K562 (cell line): Measurements from ENCODE around the gene FOXK2. TPM values are rescaled to one million over a fixed set of nuclear protein-coding genes. Genes with fewer than 3 reads are reported as not detected.

ENCODE experiments used
- ATAC-seq: fragments of 200-7000 bp; cut with Tn5 transposase; 3 replicates; pipeline ENCODE4 v1.9.1; 2020; ENCODE audit warnings: moderate library complexity
- BruUV-seq: library from RNA; stranded (reverse); fragments of 400-500 nt; replicated peaks from 2 replicates; lab custom pipeline; 2021; lab: Mats Ljungman, UMichigan
- CTCF ChIA-PET: fragments of 300-600 bp; formaldehyde crosslinking; extraction: SDS; loops from one replicate; lab custom pipeline; 2021; ENCODE audit warnings: low intra/inter-chr PET ratio; lab: Yijun Ruan, JAX
- POLR2A ChIA-PET: fragments of 300-600, 350-650 bp; sonication (Branson Sonifier 250); formaldehyde crosslinking; extraction: SDS; loops from one replicate; lab custom pipeline; 2021; ENCODE audit warnings: antibody characterized with exemption, inconsistent platforms; lab: Yijun Ruan, JAX
- DNase-seq, 4 experiments: peaks; one replicate each; pipeline versions ENCODE4 v3.0.0 to v3.0.0-alpha.2; 2011 to 2018; ENCODE audit warnings: low spot score in 3 of 4, mixed read lengths in 3 of 4; ENCODE audit errors: extremely low read depth in 1 of 4
- FAIRE-seq: peaks from 2 replicates; lab custom pipeline; 2011; peaks lifted over from hg19 to GRCh38; lab: Jason Lieb, UNC
- H2AFZ ChIP-seq: 2 replicates; pipeline ENCODE4 v1.6.0; 2011; ENCODE audit warnings: low read depth, low read length, control low read depth, inconsistent platforms
- H3K27ac ChIP-seq: fragments of 200-600 bp; 3 replicates; pipeline ENCODE4 v1.8.0; 2011; ENCODE audit warnings: low read depth, mild to moderate bottlenecking, control low read depth, inconsistent platforms, low read length, moderate library complexity, mixed read lengths; ENCODE audit errors: extremely low read depth
- H3K27me3 ChIP-seq, 2 experiments: fragments of 300-600 bp in 1 of 2; 2 replicates in 1 of 2; 3 replicates in 1 of 2; pipeline versions ENCODE4 v1.6.0 to v1.8.0; 2011; ENCODE audit warnings: inconsistent platforms in 2 of 2, low read length in 2 of 2, mild to moderate bottlenecking in 1 of 2, mixed read lengths in 1 of 2, moderate library complexity in 1 of 2; ENCODE audit not compliant: control insufficient read depth in 2 of 2, insufficient read depth in 2 of 2
- H3K36me3 ChIP-seq: fragments of 300-600 bp; 3 replicates; pipeline ENCODE4 v1.8.0; 2011; ENCODE audit warnings: mild to moderate bottlenecking, low read length, inconsistent platforms; ENCODE audit not compliant: control insufficient read depth, insufficient read depth
- H3K4me1 ChIP-seq, 2 experiments: fragments of 200-600 bp in 1 of 2; replicated peaks in 1 of 2; 2 replicates in 1 of 2; 3 replicates in 1 of 2; pipeline versions ENCODE4 v1.5.1 to v1.8.0; 2011; ENCODE audit warnings: inconsistent platforms in 2 of 2, low read length in 2 of 2, mild to moderate bottlenecking in 1 of 2, mixed read lengths in 1 of 2, moderate library complexity in 1 of 2; ENCODE audit not compliant: control insufficient read depth in 2 of 2, insufficient read depth in 2 of 2
- H3K4me2 ChIP-seq: 2 replicates; pipeline ENCODE4 v1.6.1; 2011; ENCODE audit warnings: low read length, control low read depth, inconsistent platforms, mixed read lengths; ENCODE audit not compliant: insufficient read depth
- H3K4me3 ChIP-seq: fragments of 200-600 bp; sonication (generic), shearing (Covaris generic); 2 replicates; pipeline ENCODE4 v1.5.1; 2016; ENCODE audit warnings: control low read depth, inconsistent platforms
- H3K79me2 ChIP-seq: fragments of 200-600 bp; 3 replicates; pipeline ENCODE4 v1.8.0; 2011; ENCODE audit warnings: low read length, inconsistent platforms; ENCODE audit not compliant: control insufficient read depth, insufficient read depth
- H3K9ac ChIP-seq, 2 experiments: 2 replicates each; pipeline versions ENCODE4 v1.6.0 to v1.6.1; 2011; ENCODE audit warnings: low read depth in 2 of 2, low read length in 2 of 2, control low read depth in 1 of 2, inconsistent platforms in 1 of 2, mild to moderate bottlenecking in 1 of 2, mixed read lengths in 1 of 2; ENCODE audit not compliant: insufficient read depth in 1 of 2
- H3K9me1 ChIP-seq: one replicate; pipeline ENCODE4 v1.6.0; 2011; ENCODE audit warnings: inconsistent platforms, mild to moderate bottlenecking, low read length, moderate library complexity; ENCODE audit not compliant: control insufficient read depth, insufficient read depth
- H3K9me3 ChIP-seq: replicated peaks from 2 replicates; pipeline ENCODE4 v1.5.1; 2011; ENCODE audit warnings: low read depth, low read length, inconsistent platforms; ENCODE audit not compliant: control insufficient read depth, insufficient read depth
- H4K20me1 ChIP-seq: replicated peaks from 2 replicates; pipeline ENCODE4 v1.6.1; 2011; ENCODE audit warnings: low read length, inconsistent platforms, mixed read lengths; ENCODE audit not compliant: control insufficient read depth, insufficient read depth
- ETV5 ChIP-seq: sonication (generic); formaldehyde crosslinking; IDR thresholded peaks from 2 replicates; pipeline ENCODE4 v1.4.0; 2020; ENCODE audit warnings: low read depth, mild to moderate bottlenecking, missing genetic modification reagents
- HDAC1 ChIP-seq, 2 experiments: fragments of 450-650 bp; IDR thresholded peaks; 2 replicates each; pipeline ENCODE4 v1.6.1; 2016 to 2017; ENCODE audit warnings: inconsistent platforms in 1 of 2, mild to moderate bottlenecking in 1 of 2, moderate library complexity in 1 of 2
- HOXB6 ChIP-seq: fragments of 250-450 bp; sonication (Bioruptor Pico); IDR thresholded peaks from 2 replicates; pipeline ENCODE4 v1.5.1; 2022; ENCODE audit warnings: mild to moderate bottlenecking, borderline replicate concordance
- NCOA2 ChIP-seq, 2 experiments: fragments of 450-650 bp; IDR thresholded peaks; 2 replicates each; pipeline ENCODE4 v1.6.1; 2018; ENCODE audit warnings: mild to moderate bottlenecking in 2 of 2, moderate library complexity in 1 of 2; ENCODE audit not compliant: partially characterized antibody in 2 of 2
- RFX1 ChIP-seq: fragments of 450-650 bp; IDR thresholded peaks from 2 replicates; pipeline ENCODE4 v1.6.1; 2016; ENCODE audit warnings: mild to moderate bottlenecking, moderate library complexity
- TAF9B ChIP-seq: fragments of 450-650 bp; IDR thresholded peaks from 2 replicates; pipeline ENCODE4 v1.6.1; 2018; ENCODE audit warnings: mild to moderate bottlenecking; ENCODE audit not compliant: partially characterized antibody
- ZC3H4 ChIP-seq: sonication (generic); formaldehyde crosslinking; IDR thresholded peaks from 2 replicates; pipeline ENCODE4 v1.9.0; 2021; ENCODE audit warnings: missing genetic modification reagents, borderline replicate concordance
- ZNF282 ChIP-seq: sonication (generic); formaldehyde crosslinking; IDR thresholded peaks from 2 replicates; pipeline ENCODE4 v1.8.1; 2023; ENCODE audit warnings: missing genetic modification reagents
- WGBS: fragments of 100-300 bp; shearing (Covaris generic); methylation state at CpG from one replicate; pipeline ENCODE4 v1.1.6; 2016; ENCODE audit warnings: low coverage, mixed read lengths; ENCODE audit not compliant: insufficient coverage; ENCODE audit errors: missing lambda C conversion rate; 5-methylcytosine and 5-hydroxymethylcytosine counted together
- in situ Hi-C: fragments of 300-500 bp; cut with MboI; formaldehyde crosslinking; loops from 4 replicates; pipeline ENCODE4 v1.15.0; 2018; ENCODE audit warnings: inconsistent platforms, mixed read lengths
- intact Hi-C: fragments of 100-400 bp; cut with micrococcal nuclease; formaldehyde crosslinking; loops from 2 replicates; pipeline ENCODE4 v1.14.2; 2022
- polyA plus RNA-seq, 8 experiments: library from polyadenylated mRNA; depleted of rRNA in 4 of 8; stranded (reverse) in 5 of 8; unstranded in 3 of 8; fragments of >200 nt; fragmentation: Nextera tagmentation in 2 of 8; fragmentation: Illumina TruSeq in 1 of 8; extraction: Ambion mirVana in 2 of 8; extraction: Trizol in 1 of 8; gene quantifications; 2 replicates each; pipeline versions ENCODE4 v1.2.1 to v1.2.3, GENCODE V29; 2011 to 2014; ENCODE audit warnings: inconsistent platforms in 1 of 8, missing spikeins in 1 of 8
- total RNA-seq, 7 experiments: library from RNA; depleted of rRNA in 6 of 7; stranded (reverse); fragments of >200 nt in 6 of 7; fragmentation: Illumina TruSeq in 2 of 7; extraction: Trizol in 2 of 7; gene quantifications; 2 replicates each; pipeline versions ENCODE4 v1.2.1 to v1.2.3, GENCODE V29; 2011 to 2021; ENCODE audit warnings: low replicate concordance in 1 of 7
- TF ChIP-seq, protein P1 (sequence below), 2 experiments: fragments of 450-650 bp in 1 of 2; sonication (generic) in 1 of 2; formaldehyde crosslinking in 1 of 2; IDR thresholded peaks in 1 of 2; conservative IDR thresholded peaks in 1 of 2; 2 replicates each; pipeline versions ENCODE4 v1.6.1 to v1.8.1; 2016 to 2023; ENCODE audit warnings: mild to moderate bottlenecking in 2 of 2, moderate library complexity in 2 of 2, inconsistent platforms in 1 of 2, missing genetic modification reagents in 1 of 2

Gene FOXK2
- total and polyA plus RNA-seq, 9 of the 15 experiments (the other 6 are each of a cell fraction or from before 2014, with no cell fraction given), result 3.0 to 86.0 (median 44.1) TPM

DNA sequence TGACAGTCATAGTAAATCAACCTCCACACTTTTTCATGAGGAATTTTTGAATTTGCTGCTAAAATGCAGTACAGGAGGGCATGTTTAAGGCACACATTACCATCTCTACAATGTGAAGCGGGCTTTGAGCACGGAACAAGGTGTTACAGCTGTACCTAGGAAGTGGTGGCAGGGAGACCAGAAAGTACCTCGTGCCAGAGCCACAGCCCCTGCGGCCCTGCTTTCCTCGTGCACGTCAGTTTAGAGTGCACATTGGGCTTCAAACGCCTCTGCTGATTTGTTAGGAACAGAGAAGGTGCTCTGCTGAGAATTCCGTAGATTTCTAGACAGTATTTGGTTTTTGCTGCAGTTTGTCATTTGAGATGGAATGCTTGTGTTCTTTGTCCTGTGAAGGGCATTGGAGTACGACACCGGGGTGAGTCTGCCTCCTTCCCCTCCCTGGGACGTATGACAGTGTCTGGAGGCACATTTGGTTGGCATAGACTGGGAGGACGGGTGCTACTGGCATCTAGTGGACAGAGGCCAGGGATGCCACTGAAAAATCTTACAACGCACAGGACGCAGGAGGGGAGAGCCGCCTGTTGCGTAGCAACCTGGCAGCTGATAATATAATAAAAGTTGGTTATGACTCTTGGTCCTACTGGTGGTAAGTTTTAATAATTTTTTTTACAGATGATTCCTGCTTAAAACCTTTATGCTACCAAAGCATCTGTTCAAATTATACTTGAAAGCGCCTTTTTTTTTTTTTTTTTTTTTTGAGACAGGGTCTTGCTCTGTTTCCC lies 9.1 kb downstream of the FOXK2 start:
- DNase-seq (no peak), FAIRE-seq (no peak), ATAC-seq (no peak)
- no peak overlapping the region for H3K27ac ChIP-seq
- peaks cover 100% of the 10 kb centered on the region for H3K79me2 ChIP-seq
- no peaks in the 10 kb centered on the region for H3K27me3 ChIP-seq
- H4K20me1 ChIP-seq, result peaks cover 65% of the 10 kb centered on the region
- CTCF ChIA-PET, result no interaction called here
- peaks cover 43% of the 10 kb centered on the region for H3K36me3 ChIP-seq
- TF ChIP-seq RFX1 (peak; percentile 61), TAF9B (no peak)
- H3K4me2 ChIP-seq, result no peak overlapping the region
- H2AFZ ChIP-seq, result no peak overlapping the region
- intact Hi-C loops (no loop called here), in situ Hi-C loops (no loop called here)
- BruUV-seq, result no TSS peak
- H3K9me3 ChIP-seq, result no peaks in the 10 kb centered on the region
- POLR2A ChIA-PET, result interaction anchor here (0.6 to 3.6 kb wide), 4 partner anchors 9 to 814 kb away, joined by 3 to 18 read pairs (median 4); partner anchors contain the start of gene FOXK2
- peak overlapping the region in 1 of 2 experiments; percentile 53; a peak in 1 of 4 replicates for H3K9ac ChIP-seq
- no peak overlapping the region for H3K4me3 ChIP-seq
- H3K9me1 ChIP-seq, result peaks cover 6% of the 10 kb centered on the region
- 72% methylated on average over 15 of the region's 17 CpGs for WGBS
- peaks cover 31 to 42% of the 10 kb centered on the region in 2 experiments for H3K4me1 ChIP-seq

DNA sequence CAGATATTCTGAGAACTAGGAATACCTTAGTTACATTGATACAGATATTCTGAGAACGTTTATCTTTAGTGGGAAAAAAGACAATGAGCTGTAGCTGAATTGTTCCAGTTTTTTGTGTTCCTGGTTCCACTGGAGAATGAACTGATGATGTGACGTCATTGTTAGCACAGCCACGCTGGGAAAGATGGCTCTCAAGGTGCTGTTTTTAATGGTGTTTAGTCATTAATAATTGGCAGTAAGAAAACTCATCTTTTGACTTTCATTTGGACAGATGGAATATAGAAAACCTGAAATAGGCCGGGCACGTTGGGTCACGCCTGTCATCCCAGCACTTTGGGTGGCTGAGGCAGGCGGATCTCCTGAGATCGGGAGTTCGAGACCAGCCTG lies 10.4 kb downstream of the FOXK2 start:
- peaks cover 28 to 42% of the 10 kb centered on the region in 2 experiments for H3K4me1 ChIP-seq
- no peak for DNase-seq
- no TSS peak for BruUV-seq
- H3K79me2 ChIP-seq, result peaks cover 100% of the 10 kb centered on the region
- H3K9me1 ChIP-seq, result peaks cover 9% of the 10 kb centered on the region
- TF ChIP-seq ZC3H4 (CRISPR knock-in tag), result no peak
- TF ChIP-seq ETV5 (CRISPR knock-in tag), result no peak
- TF ChIP-seq, protein P1, sequence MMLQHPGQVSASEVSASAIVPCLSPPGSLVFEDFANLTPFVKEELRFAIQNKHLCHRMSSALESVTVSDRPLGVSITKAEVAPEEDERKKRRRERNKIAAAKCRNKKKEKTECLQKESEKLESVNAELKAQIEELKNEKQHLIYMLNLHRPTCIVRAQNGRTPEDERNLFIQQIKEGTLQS (IDR thresholded peaks at IDR 0.05), result 0 out of 2 replicates have a peak, but pooled peaks have one; percentile 13
- TF ChIP-seq, protein P1 (CRISPR knock-in tag; conservative IDR thresholded peaks at IDR 0.05), result no peak
- TF ChIP-seq ZNF282 (CRISPR knock-in tag), result no peak
- TF ChIP-seq HDAC1 (IDR thresholded peaks at IDR 0.05), result no peak
- no peak for TF ChIP-seq NCOA2 (IDR thresholded peaks at IDR 0.05; ENCODE audit: partially characterized antibody in 2 of 2)
- no peak for TF ChIP-seq HOXB6 (CRISPR knock-in tag)
- ATAC-seq, result no peak
- H3K9ac ChIP-seq, result no peak overlapping the region
- ChIA-PET POLR2A (interaction anchor here (0.6 to 3.6 kb wide), 3 partner anchors 8 to 10 kb away, joined by 3 to 18 read pairs (median 4); partner anchors contain the start of gene FOXK2), CTCF (no interaction called here)
- 0 out of 2 replicates have a peak overlapping the region, but pooled peaks have one; percentile 6 for H3K4me2 ChIP-seq
- no peak overlapping the region for H2AFZ ChIP-seq
- H3K36me3 ChIP-seq, result peaks cover 34% of the 10 kb centered on the region
- peaks cover 71% of the 10 kb centered on the region for H4K20me1 ChIP-seq
- WGBS, result 76% methylated on average over 9 of the region's 9 CpGs
- peak overlapping the region; percentile 48 for H3K27ac ChIP-seq
- H3K27me3 ChIP-seq, result no peaks in the 10 kb centered on the region
- intact Hi-C loops (no loop called here), in situ Hi-C loops (no loop called here)
- no peak overlapping the region for H3K4me3 ChIP-seq
- no peaks in the 10 kb centered on the region for H3K9me3 ChIP-seq
- FAIRE-seq, result no peak
